Measurements from ENCODE around the gene BBS9. TPM values are rescaled to one million over a fixed set of nuclear protein-coding genes. Genes with fewer than 3 reads are reported as not detected.
"Not testable (repeated sequence)": the region's sequence is repeated elsewhere in the genome, so short reads cannot be mapped to it uniquely, and the experiment has no call there.

BBS9 gene
- total and polyA plus RNA-seq, 9 of the 15 experiments (the other 6 are each of a cell fraction or from before 2014, with no cell fraction given) = 0.77 to 3.3 (median 2.4) TPM

GRCh38 chr7:33217595-33217994 lies 88.2 kb downstream of the BBS9 start:
- no TSS peak for BruUV-seq (replicated peaks)
- TF ChIP-seq ZBTB7A (IDR thresholded peaks at IDR 0.05; ENCODE audit: borderline replicate concordance, control insufficient read depth, low read depth, low read length) = no peak
- no peak for TF ChIP-seq E2F3 (CRISPR knock-in tag; IDR thresholded peaks at IDR 0.05)
- no peak for TF ChIP-seq TBL1XR1 (IDR thresholded peaks at IDR 0.05; ENCODE audit: low read length in 2 of 2)
- TF ChIP-seq SPI1 (IDR thresholded peaks at IDR 0.05; ENCODE audit: borderline replicate concordance, low read depth, low read length) = no peak
- no peak for TF ChIP-seq GTF2F1 (IDR thresholded peaks at IDR 0.05; ENCODE audit: low read depth, low read length)
- no peak for TF ChIP-seq CREB5 (CRISPR knock-in tag; IDR thresholded peaks at IDR 0.05)
- no peak for TF ChIP-seq CBX1 (IDR thresholded peaks at IDR 0.05; ENCODE audit: low read depth)
- TF ChIP-seq ZNF764 (CRISPR knock-in tag; IDR thresholded peaks at IDR 0.05; ENCODE audit: low read depth) = no peak
- no peak for TF ChIP-seq NCOA6 (IDR thresholded peaks at IDR 0.05)
- Histone ChIP-seq H3K9me1 (ENCODE audit: control insufficient read depth, insufficient read depth, low read length) (no peaks in the 10 kb centered on the region), H3K36me3 (ENCODE audit: control insufficient read depth, insufficient read depth, low read length) (no peaks in the 10 kb centered on the region), H3K4me2 (ENCODE audit: insufficient read depth, low read length) (no peak overlapping the region), H2AFZ (ENCODE audit: low read depth, low read length) (no peak overlapping the region), H3K4me1 (replicated peaks in 1 of 2; ENCODE audit: control insufficient read depth in 2 of 2, insufficient read depth in 2 of 2, low read length in 2 of 2) (no peaks in the 10 kb centered on the region; a peak in 1 of 5 replicates), H3K9me3 (replicated peaks; ENCODE audit: control insufficient read depth, insufficient read depth, low read depth, low read length) (no peaks in the 10 kb centered on the region), H3K27ac (ENCODE audit: extremely low read depth, low read depth, low read length) (no peak overlapping the region), H4K20me1 (replicated peaks; ENCODE audit: control insufficient read depth, insufficient read depth, low read length) (no peaks in the 10 kb centered on the region), H3K27me3 (ENCODE audit: control insufficient read depth in 2 of 2, insufficient read depth in 2 of 2, low read length in 2 of 2) (no peaks in the 10 kb centered on the region), H3K79me2 (ENCODE audit: control insufficient read depth, insufficient read depth, low read length) (no peaks in the 10 kb centered on the region), H3K4me3 (no peak overlapping the region), H3K9ac (ENCODE audit: insufficient read depth in 1 of 2, low read depth in 2 of 2, low read length in 2 of 2) (no peak overlapping the region)
- in situ Hi-C loops (cut with MboI) (no loop called here), intact Hi-C loops (cut with micrococcal nuclease) (no loop called here)
- FAIRE-seq (no peak), DNase-seq (ENCODE audit: extremely low read depth in 1 of 4, low spot score in 3 of 4) (no peak), ATAC-seq (no peak)
- WGBS (ENCODE audit: insufficient coverage, low coverage, missing lambda C conversion rate) = 10% methylated on average over 4 of the region's 4 CpGs
- ChIA-PET POLR2A (no interaction called here), CTCF (ENCODE audit: low intra/inter-chr PET ratio) (no interaction called here)

DNA sequence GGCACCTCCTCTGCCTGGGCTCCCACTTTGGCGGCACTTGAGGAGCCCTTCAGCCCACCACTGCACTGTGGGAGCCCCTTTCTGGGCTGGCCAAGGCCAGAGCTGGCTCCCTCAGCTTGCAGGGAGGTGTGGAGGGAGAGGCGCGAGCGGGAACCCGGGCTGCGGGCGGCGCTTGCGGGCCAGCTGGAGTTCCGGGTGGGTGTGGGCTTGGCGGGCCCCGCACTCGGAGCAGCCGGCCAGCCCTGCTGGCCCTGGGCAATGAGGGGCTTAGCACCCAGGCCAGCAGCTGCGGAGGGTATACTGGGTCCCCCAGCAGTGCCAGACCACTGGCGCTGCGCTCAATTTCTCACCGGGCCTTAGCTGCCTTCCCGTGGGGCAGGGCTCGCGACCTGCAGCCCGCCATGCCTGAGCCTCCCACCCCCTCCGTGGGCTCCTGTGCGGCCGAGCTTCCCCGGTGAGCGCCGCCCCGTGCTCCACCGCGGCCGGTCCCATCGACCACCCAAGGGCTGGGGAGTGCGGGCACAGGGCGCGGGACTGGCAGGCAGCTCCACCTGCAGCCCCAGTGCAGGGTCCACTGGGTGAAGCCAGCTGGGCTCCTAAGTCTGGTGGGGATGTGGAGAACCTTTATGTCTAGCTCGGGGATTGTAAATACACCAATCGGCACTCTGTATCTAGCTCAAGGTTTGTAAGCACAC lies 89.6 kb downstream of the BBS9 start:
- in situ Hi-C loops (cut with MboI); DNase-seq (ENCODE audit: extremely low read depth in 1 of 4, low spot score in 3 of 4); H3K9me3 ChIP-seq (replicated peaks; ENCODE audit: control insufficient read depth, insufficient read depth, low read depth, low read length); H3K4me3 ChIP-seq; H3K9ac ChIP-seq (ENCODE audit: insufficient read depth in 1 of 2, low read depth in 2 of 2, low read length in 2 of 2); ATAC-seq; BruUV-seq (replicated peaks); H4K20me1 ChIP-seq (replicated peaks; ENCODE audit: control insufficient read depth, insufficient read depth, low read length); H3K27me3 ChIP-seq (ENCODE audit: control insufficient read depth in 2 of 2, insufficient read depth in 2 of 2, low read length in 2 of 2); H2AFZ ChIP-seq (ENCODE audit: low read depth, low read length); CTCF ChIA-PET (ENCODE audit: low intra/inter-chr PET ratio); H3K9me1 ChIP-seq (ENCODE audit: control insufficient read depth, insufficient read depth, low read length); H3K4me2 ChIP-seq (ENCODE audit: insufficient read depth, low read length); H3K36me3 ChIP-seq (ENCODE audit: control insufficient read depth, insufficient read depth, low read length); intact Hi-C loops (cut with micrococcal nuclease); H3K79me2 ChIP-seq (ENCODE audit: control insufficient read depth, insufficient read depth, low read length); H3K4me1 ChIP-seq (replicated peaks in 1 of 2; ENCODE audit: control insufficient read depth in 2 of 2, insufficient read depth in 2 of 2, low read length in 2 of 2); FAIRE-seq; H3K27ac ChIP-seq (ENCODE audit: extremely low read depth, low read depth, low read length): not testable (repeated sequence)
- WGBS (ENCODE audit: insufficient coverage, low coverage, missing lambda C conversion rate) = 45% methylated on average over 21 of the region's 38 CpGs
- POLR2A ChIA-PET = interaction anchor here (0.5 kb wide), 1 partner anchor 1492 kb away, joined by 3 read pairs; no protein-coding TSS in a partner anchor

Measured in K562 (cell line).